Stomach (tissue), 4 donors: ENCODE data around the gene NR2F6.

Experiments
- POLR2A ChIP-seq, 4 donors: fragments of 450-650 bp; IDR thresholded peaks; one replicate each; pipeline ENCODE4 v1.6.1; 2016; ENCODE audit warnings: antibody characterized with exemption in 4 of 4, control low read depth in 2 of 4, mild to moderate bottlenecking in 1 of 4, moderate library complexity in 1 of 4
- POLR2AphosphoS5 ChIP-seq, 3 donors: sonication (generic); formaldehyde crosslinking; IDR thresholded peaks; one replicate each; pipeline ENCODE4 v1.6.1; 2016; ENCODE audit warnings: antibody characterized with exemption in 3 of 3
- TF ChIP-seq, protein P1 (sequence below), 7 experiments: fragments of 450-650 bp in 4 of 7; fragments of 200-600 bp in 3 of 7; sonication (generic) in 3 of 7; IDR thresholded peaks; one replicate each; pipeline ENCODE4 v1.5.1; 2016 to 2019; ENCODE audit warnings: antibody characterized with exemption in 7 of 7, control low read depth in 2 of 7, mild to moderate bottlenecking in 1 of 7

DNA sequence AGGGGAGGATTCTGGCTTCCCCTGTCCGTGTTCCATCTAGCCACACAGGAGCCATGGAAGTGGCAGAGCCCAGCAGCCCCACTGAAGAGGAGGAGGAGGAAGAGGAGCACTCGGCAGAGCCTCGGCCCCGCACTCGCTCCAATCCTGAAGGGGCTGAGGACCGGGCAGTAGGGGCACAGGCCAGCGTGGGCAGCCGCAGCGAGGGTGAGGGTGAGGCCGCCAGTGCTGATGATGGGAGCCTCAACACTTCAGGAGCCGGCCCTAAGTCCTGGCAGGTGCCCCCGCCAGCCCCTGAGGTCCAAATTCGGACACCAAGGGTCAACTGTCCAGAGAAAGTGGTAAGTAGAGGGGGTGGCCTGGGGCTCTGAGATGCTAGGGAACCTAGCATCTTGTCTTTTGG, 23.0 kb upstream of the NR2F6 start:
- TF ChIP-seq, protein P1, sequence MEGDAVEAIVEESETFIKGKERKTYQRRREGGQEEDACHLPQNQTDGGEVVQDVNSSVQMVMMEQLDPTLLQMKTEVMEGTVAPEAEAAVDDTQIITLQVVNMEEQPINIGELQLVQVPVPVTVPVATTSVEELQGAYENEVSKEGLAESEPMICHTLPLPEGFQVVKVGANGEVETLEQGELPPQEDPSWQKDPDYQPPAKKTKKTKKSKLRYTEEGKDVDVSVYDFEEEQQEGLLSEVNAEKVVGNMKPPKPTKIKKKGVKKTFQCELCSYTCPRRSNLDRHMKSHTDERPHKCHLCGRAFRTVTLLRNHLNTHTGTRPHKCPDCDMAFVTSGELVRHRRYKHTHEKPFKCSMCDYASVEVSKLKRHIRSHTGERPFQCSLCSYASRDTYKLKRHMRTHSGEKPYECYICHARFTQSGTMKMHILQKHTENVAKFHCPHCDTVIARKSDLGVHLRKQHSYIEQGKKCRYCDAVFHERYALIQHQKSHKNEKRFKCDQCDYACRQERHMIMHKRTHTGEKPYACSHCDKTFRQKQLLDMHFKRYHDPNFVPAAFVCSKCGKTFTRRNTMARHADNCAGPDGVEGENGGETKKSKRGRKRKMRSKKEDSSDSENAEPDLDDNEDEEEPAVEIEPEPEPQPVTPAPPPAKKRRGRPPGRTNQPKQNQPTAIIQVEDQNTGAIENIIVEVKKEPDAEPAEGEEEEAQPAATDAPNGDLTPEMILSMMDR (IDR thresholded peaks at IDR 0.05): no peak
- TF ChIP-seq POLR2A (IDR thresholded peaks at IDR 0.05): no peak
- TF ChIP-seq POLR2AphosphoS5 (IDR thresholded peaks at IDR 0.05): no peak
